ENCODE results near the gene SYT3.
"Not testable (repeated sequence)": the region's sequence is repeated elsewhere in the genome, so short reads cannot be mapped to it uniquely, and the experiment has no call there.

The SYT3 gene

DNA sequence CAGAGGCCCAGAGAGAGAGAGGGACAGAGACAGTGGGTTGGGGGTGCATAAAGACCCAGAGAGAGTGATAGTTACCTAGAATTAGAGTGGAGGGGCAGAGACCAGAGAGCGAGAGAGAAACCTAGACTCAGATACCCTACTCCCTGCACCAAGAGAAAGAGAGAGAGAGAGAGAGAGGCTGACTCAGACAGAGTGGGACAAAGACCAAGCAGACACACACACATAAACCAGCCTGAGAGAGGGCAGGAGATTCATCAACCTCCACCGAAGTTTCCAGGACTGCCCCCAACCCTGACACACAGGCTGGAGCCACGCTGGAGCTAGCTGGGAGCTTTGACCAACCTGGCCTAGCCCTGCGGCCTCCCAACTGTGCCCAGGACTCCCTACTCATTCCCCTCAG lies 12.9 kb downstream of the SYT3 start:
- Histone ChIP-seq H3K27ac (ENCODE audit: low read depth, low read length) (no peak overlapping the region), H3K9ac (ENCODE audit: low read length) (no peak overlapping the region), H3K9me3 (ENCODE audit: insufficient read depth, low read length) (no peaks in the 10 kb centered on the region), H3K79me2 (ENCODE audit: insufficient read depth, low read length) (no peaks in the 10 kb centered on the region), H4K20me1 (ENCODE audit: low read depth, low read length) (no peaks in the 10 kb centered on the region), H3K27me3 (ENCODE audit: low read length) (no peaks in the 10 kb centered on the region), H3F3A (ENCODE audit: insufficient read depth) (no peaks in the 10 kb centered on the region), H3K36me3 (ENCODE audit: low read length) (no peaks in the 10 kb centered on the region), H3K9me2 (replicated peaks; ENCODE audit: insufficient read depth, low read length) (no peaks in the 10 kb centered on the region), H2AFZ (ENCODE audit: low read depth, low read length, severe bottlenecking) (no peak overlapping the region), H3K4me2 (ENCODE audit: low read depth, low read length, poor library complexity, severe bottlenecking) (no peak overlapping the region), H3K4me3 (ENCODE audit: insufficient read depth, low read length, poor library complexity, severe bottlenecking) (no peak overlapping the region)
- TF ChIP-seq EZH2phosphoT487 (conservative IDR thresholded peaks at IDR 0.05; ENCODE audit: low read length) = no peak
- TF ChIP-seq, protein P1, sequence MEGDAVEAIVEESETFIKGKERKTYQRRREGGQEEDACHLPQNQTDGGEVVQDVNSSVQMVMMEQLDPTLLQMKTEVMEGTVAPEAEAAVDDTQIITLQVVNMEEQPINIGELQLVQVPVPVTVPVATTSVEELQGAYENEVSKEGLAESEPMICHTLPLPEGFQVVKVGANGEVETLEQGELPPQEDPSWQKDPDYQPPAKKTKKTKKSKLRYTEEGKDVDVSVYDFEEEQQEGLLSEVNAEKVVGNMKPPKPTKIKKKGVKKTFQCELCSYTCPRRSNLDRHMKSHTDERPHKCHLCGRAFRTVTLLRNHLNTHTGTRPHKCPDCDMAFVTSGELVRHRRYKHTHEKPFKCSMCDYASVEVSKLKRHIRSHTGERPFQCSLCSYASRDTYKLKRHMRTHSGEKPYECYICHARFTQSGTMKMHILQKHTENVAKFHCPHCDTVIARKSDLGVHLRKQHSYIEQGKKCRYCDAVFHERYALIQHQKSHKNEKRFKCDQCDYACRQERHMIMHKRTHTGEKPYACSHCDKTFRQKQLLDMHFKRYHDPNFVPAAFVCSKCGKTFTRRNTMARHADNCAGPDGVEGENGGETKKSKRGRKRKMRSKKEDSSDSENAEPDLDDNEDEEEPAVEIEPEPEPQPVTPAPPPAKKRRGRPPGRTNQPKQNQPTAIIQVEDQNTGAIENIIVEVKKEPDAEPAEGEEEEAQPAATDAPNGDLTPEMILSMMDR (IDR thresholded peaks at IDR 0.05; ENCODE audit: insufficient read depth, low read length, poor library complexity, severe bottlenecking) = no peak

DNA sequence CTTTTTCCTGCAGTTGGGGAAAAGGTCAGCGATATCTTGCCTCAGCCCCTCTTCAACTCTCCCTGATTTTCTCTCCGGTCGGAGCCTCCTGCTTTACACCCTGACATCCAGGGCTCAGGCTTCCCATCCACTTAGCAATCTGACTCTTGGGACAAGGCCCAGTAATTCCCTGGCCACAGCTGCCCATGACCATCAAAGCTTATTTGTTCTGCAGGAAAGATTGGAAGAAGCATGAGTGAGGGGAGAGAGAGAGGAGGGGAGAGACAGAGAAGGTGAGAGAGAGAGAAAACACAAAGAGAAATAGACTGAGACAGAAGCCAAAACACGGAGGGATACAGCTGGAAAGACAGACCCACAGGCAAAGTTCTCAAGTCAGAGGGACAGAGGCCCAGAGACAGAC lies 13.7 kb downstream of the SYT3 start:
- Histone ChIP-seq H4K20me1 (ENCODE audit: low read depth, low read length) (no peaks in the 10 kb centered on the region), H3K36me3 (ENCODE audit: low read length) (no peaks in the 10 kb centered on the region), H3K9ac (ENCODE audit: low read length) (no peak overlapping the region), H3K9me3 (ENCODE audit: insufficient read depth, low read length) (no peaks in the 10 kb centered on the region), H3K4me3 (ENCODE audit: insufficient read depth, low read length, poor library complexity, severe bottlenecking) (no peak overlapping the region), H3K9me2 (replicated peaks; ENCODE audit: insufficient read depth, low read length) (no peaks in the 10 kb centered on the region), H3K27ac (ENCODE audit: low read depth, low read length) (no peak overlapping the region), H3K27me3 (ENCODE audit: low read length) (no peaks in the 10 kb centered on the region), H3F3A (ENCODE audit: insufficient read depth) (no peaks in the 10 kb centered on the region), H3K79me2 (ENCODE audit: insufficient read depth, low read length) (no peaks in the 10 kb centered on the region), H2AFZ (ENCODE audit: low read depth, low read length, severe bottlenecking) (no peak overlapping the region), H3K4me2 (ENCODE audit: low read depth, low read length, poor library complexity, severe bottlenecking) (no peak overlapping the region)
- TF ChIP-seq, protein P1 (IDR thresholded peaks at IDR 0.05; ENCODE audit: insufficient read depth, low read length, poor library complexity, severe bottlenecking) = no peak
- no peak for TF ChIP-seq EZH2phosphoT487 (conservative IDR thresholded peaks at IDR 0.05; ENCODE audit: low read length)

DNA sequence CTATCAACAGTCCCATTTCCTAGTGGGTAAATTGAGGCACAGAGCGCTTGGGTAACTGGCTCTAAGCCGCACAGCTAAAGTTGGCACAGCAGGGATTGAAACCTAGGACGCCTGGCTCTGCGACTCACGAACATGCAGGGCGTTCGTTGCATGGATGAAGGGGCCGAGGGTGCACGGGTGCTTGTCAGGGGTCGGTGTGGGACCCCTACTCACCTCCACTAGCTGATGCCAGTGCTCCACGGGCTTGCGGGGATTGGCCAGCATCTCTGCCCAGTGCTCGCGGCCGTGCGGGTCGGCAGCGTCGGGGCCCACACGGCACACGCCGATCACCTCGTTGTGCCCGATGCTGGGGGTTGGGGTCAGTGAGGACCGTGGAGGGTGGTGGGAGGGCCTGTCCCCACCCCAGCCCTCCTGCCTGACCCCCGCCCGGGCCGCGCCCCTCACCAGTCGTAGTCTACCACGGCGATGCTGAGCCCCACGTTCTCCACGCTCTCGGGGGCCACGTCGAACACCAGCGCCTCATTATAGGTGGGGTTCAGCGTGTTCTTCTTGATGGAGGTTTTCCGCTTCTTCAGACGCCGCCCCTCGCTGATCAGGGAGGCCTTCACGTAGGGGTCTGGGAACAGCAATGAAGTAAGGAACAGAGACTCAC lies 14.6 kb downstream of the SYT3 start:
- no peaks in the 10 kb centered on the region for H3K27me3 ChIP-seq (ENCODE audit: low read length)
- H3K9me2 ChIP-seq (replicated peaks; ENCODE audit: insufficient read depth, low read length) = no peaks in the 10 kb centered on the region
- H3K36me3 ChIP-seq (ENCODE audit: low read length) = no peaks in the 10 kb centered on the region
- no peaks in the 10 kb centered on the region for H3F3A ChIP-seq (ENCODE audit: insufficient read depth)
- no peaks in the 10 kb centered on the region for H3K79me2 ChIP-seq (ENCODE audit: insufficient read depth, low read length)
- H2AFZ ChIP-seq (ENCODE audit: low read depth, low read length, severe bottlenecking) = no peak overlapping the region
- H3K27ac ChIP-seq (ENCODE audit: low read depth, low read length) = no peak overlapping the region
- H3K4me2 ChIP-seq (ENCODE audit: low read depth, low read length, poor library complexity, severe bottlenecking) = no peak overlapping the region
- TF ChIP-seq EZH2phosphoT487 (conservative IDR thresholded peaks at IDR 0.05; ENCODE audit: low read length) = no peak
- TF ChIP-seq, protein P1 (IDR thresholded peaks at IDR 0.05; ENCODE audit: insufficient read depth, low read length, poor library complexity, severe bottlenecking) = no peak
- no peak overlapping the region for H3K4me3 ChIP-seq (ENCODE audit: insufficient read depth, low read length, poor library complexity, severe bottlenecking)
- no peak overlapping the region for H3K9ac ChIP-seq (ENCODE audit: low read length)
- no peaks in the 10 kb centered on the region for H4K20me1 ChIP-seq (ENCODE audit: low read depth, low read length)
- no peaks in the 10 kb centered on the region for H3K9me3 ChIP-seq (ENCODE audit: insufficient read depth, low read length)

DNA sequence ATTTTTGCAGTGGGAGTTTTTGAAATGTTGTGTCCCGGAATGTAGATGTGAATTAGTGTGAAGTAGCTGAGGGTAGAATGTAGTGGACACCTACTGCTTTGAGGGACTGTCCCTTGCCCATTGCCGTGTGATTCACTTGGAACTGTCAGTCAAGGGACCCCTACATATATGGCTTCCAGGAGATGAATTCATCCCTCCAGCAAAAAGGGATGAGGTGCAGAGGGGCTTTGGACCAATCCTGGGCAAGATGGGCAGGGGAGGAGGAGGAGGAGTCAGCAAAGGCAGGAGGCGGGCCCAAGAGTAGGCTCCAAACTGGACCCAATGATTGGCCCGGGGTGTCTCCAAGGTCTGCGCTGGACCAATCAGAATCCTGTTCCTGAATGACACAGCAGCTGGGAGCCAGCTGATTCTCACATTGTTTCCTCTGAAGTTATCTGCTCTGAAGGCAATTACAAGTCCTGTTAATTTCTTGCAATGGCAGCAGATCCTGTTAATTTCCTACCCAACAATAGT lies 19.2 kb downstream of the SYT3 start:
- H2AFZ ChIP-seq (ENCODE audit: low read depth, low read length, severe bottlenecking); H3K36me3 ChIP-seq (ENCODE audit: low read length); H3K4me2 ChIP-seq (ENCODE audit: low read depth, low read length, poor library complexity, severe bottlenecking); H3F3A ChIP-seq (ENCODE audit: insufficient read depth); H3K79me2 ChIP-seq (ENCODE audit: insufficient read depth, low read length); H4K20me1 ChIP-seq (ENCODE audit: low read depth, low read length); H3K27ac ChIP-seq (ENCODE audit: low read depth, low read length); H3K9me3 ChIP-seq (ENCODE audit: insufficient read depth, low read length); H3K27me3 ChIP-seq (ENCODE audit: low read length); H3K9ac ChIP-seq (ENCODE audit: low read length); H3K4me3 ChIP-seq (ENCODE audit: insufficient read depth, low read length, poor library complexity, severe bottlenecking); H3K9me2 ChIP-seq (replicated peaks; ENCODE audit: insufficient read depth, low read length): not testable (repeated sequence)

GRCh38 chr19:50619184-50619583 lies 20.5 kb downstream of the SYT3 start:
- H3F3A ChIP-seq (ENCODE audit: insufficient read depth); H3K4me3 ChIP-seq (ENCODE audit: insufficient read depth, low read length, poor library complexity, severe bottlenecking); H2AFZ ChIP-seq (ENCODE audit: low read depth, low read length, severe bottlenecking); H3K9me2 ChIP-seq (replicated peaks; ENCODE audit: insufficient read depth, low read length); H3K79me2 ChIP-seq (ENCODE audit: insufficient read depth, low read length); H3K27me3 ChIP-seq (ENCODE audit: low read length); H3K27ac ChIP-seq (ENCODE audit: low read depth, low read length); H4K20me1 ChIP-seq (ENCODE audit: low read depth, low read length); H3K9me3 ChIP-seq (ENCODE audit: insufficient read depth, low read length); H3K36me3 ChIP-seq (ENCODE audit: low read length); H3K4me2 ChIP-seq (ENCODE audit: low read depth, low read length, poor library complexity, severe bottlenecking); H3K9ac ChIP-seq (ENCODE audit: low read length): not testable (repeated sequence)

DNA sequence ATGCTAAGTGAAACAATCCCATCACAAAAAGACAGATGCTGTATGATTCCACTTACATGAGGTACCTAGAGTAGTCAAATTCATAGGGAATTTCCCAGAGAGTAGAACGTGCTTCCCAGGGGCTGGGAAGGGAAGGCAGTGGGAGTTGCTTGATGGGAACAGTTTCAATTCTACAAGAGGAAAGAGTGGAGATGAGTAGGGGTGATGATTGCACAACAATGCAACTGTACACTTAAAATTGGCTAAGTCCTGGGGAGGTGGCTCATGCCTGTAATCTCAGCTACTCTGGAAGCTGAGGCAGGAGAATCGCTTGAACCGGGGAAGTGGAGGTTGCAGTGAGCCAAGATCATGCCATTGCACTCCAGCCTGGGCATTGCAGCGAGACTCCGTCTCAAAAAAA lies 21.3 kb downstream of the SYT3 start:
- not testable (repeated sequence) for H3K27ac ChIP-seq (ENCODE audit: low read depth, low read length); H3K79me2 ChIP-seq (ENCODE audit: insufficient read depth, low read length); H3K36me3 ChIP-seq (ENCODE audit: low read length); H3K9me2 ChIP-seq (replicated peaks; ENCODE audit: insufficient read depth, low read length); H3K27me3 ChIP-seq (ENCODE audit: low read length); H3K9me3 ChIP-seq (ENCODE audit: insufficient read depth, low read length); H3K9ac ChIP-seq (ENCODE audit: low read length); H4K20me1 ChIP-seq (ENCODE audit: low read depth, low read length); H3K4me3 ChIP-seq (ENCODE audit: insufficient read depth, low read length, poor library complexity, severe bottlenecking); H3F3A ChIP-seq (ENCODE audit: insufficient read depth); H2AFZ ChIP-seq (ENCODE audit: low read depth, low read length, severe bottlenecking); H3K4me2 ChIP-seq (ENCODE audit: low read depth, low read length, poor library complexity, severe bottlenecking)
